ENCODE measurements around the gene CDH24.
"Not testable (repeated sequence)": the region's sequence is repeated elsewhere in the genome, so short reads cannot be mapped to it uniquely, and the experiment has no call there.

The CDH24 gene

GRCh38 chr14:23004274-23004673 is 53.0 kb downstream of the CDH24 start:
- intact Hi-C loops (cut with micrococcal nuclease); H3K27ac Mint-ChIP-seq; H3K9me3 Mint-ChIP-seq; H3K4me3 Mint-ChIP-seq; H3K36me3 Mint-ChIP-seq (ENCODE audit: low read depth); H3K27me3 Mint-ChIP-seq: not testable (repeated sequence)
- H3K4me1 Mint-ChIP-seq (ENCODE audit: low read depth), result peaks cover 14% of the 10 kb centered on the region

GRCh38 chr14:23002592-23002991 is 54.7 kb downstream of the CDH24 start:
- Mint-ChIP-seq H3K36me3 (ENCODE audit: low read depth) (peaks cover 7% of the 10 kb centered on the region), H3K9me3 (no peaks in the 10 kb centered on the region), H3K4me3 (no peak overlapping the region), H3K27me3 (no peaks in the 10 kb centered on the region), H3K27ac (no peak overlapping the region), H3K4me1 (ENCODE audit: low read depth) (peaks cover 3% of the 10 kb centered on the region)
- intact Hi-C loops (cut with micrococcal nuclease), result no loop called here

- Mint-ChIP-seq H3K36me3 (ENCODE audit: low read depth) (no peaks in the 10 kb centered on the region), H3K27ac (no peak overlapping the region), H3K4me1 (ENCODE audit: low read depth) (no peaks in the 10 kb centered on the region), H3K4me3 (no peak overlapping the region), H3K27me3 (no peaks in the 10 kb centered on the region), H3K9me3 (no peaks in the 10 kb centered on the region)
- intact Hi-C loops (cut with micrococcal nuclease), result no loop called here
These were observed 56.5 kb downstream of the CDH24 start for GRCh38 chr14:23000860-23001259.

- intact Hi-C loops (cut with micrococcal nuclease), result no loop called here
- Mint-ChIP-seq H3K9me3 (no peaks in the 10 kb centered on the region), H3K27me3 (no peaks in the 10 kb centered on the region), H3K36me3 (ENCODE audit: low read depth) (peaks cover 5% of the 10 kb centered on the region), H3K27ac (no peak overlapping the region), H3K4me1 (ENCODE audit: low read depth) (no peaks in the 10 kb centered on the region), H3K4me3 (no peak overlapping the region)
These were observed 58.8 kb downstream of the CDH24 start for GRCh38 chr14:22998329-22999012.

- Mint-ChIP-seq H3K4me3 (no peak overlapping the region), H3K27ac (no peak overlapping the region), H3K27me3 (no peaks in the 10 kb centered on the region), H3K36me3 (ENCODE audit: low read depth) (peaks cover 11% of the 10 kb centered on the region), H3K4me1 (ENCODE audit: low read depth) (no peaks in the 10 kb centered on the region), H3K9me3 (no peaks in the 10 kb centered on the region)
- intact Hi-C loops (cut with micrococcal nuclease), result no loop called here
These were observed 59.5 kb downstream of the CDH24 start for GRCh38 chr14:22997676-22998323.
